Occipital lobe (tissue), 2 donors: Measurements from ENCODE around the gene ZC3H4. TPM values are rescaled to one million over a fixed set of nuclear protein-coding genes. Genes with fewer than 3 reads are reported as not detected.
A peak's percentile ranks its signal among the peaks of the same experiment; 100 is the strongest.

ENCODE experiments used
- DNase-seq: peaks from one replicate; lab custom pipeline; 2025; lab: John Stamatoyannopoulos, UW
- total RNA-seq: library from RNA; depleted of rRNA; stranded (reverse); fragments of >200 nt; gene quantifications from one replicate; pipeline ENCODE4 v1.2.3, GENCODE V29; 2014

Gene ZC3H4
- total RNA-seq, 1 donor from 2014 or later = 11.2 TPM

DNA sequence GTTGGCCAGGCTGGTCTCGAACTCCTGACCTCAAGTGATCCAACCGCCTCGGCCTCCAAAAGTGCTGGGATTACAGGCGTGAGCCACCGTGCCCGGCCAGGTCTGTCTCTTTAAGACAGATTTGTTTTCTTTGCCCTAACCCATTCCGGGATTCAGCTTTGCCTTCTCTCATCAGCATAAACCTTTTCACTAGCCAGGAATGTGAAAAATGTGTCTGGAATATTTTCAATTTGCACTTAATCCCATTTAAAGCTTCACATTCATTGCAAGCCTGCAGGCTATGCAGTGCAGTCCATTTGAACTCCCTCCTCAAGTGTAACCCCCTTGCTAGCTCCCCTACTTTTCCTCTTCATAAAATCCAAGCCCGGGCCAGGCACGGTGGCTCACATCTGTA lies 64.3 kb downstream of the ZC3H4 start:
- no peak for DNase-seq

DNA sequence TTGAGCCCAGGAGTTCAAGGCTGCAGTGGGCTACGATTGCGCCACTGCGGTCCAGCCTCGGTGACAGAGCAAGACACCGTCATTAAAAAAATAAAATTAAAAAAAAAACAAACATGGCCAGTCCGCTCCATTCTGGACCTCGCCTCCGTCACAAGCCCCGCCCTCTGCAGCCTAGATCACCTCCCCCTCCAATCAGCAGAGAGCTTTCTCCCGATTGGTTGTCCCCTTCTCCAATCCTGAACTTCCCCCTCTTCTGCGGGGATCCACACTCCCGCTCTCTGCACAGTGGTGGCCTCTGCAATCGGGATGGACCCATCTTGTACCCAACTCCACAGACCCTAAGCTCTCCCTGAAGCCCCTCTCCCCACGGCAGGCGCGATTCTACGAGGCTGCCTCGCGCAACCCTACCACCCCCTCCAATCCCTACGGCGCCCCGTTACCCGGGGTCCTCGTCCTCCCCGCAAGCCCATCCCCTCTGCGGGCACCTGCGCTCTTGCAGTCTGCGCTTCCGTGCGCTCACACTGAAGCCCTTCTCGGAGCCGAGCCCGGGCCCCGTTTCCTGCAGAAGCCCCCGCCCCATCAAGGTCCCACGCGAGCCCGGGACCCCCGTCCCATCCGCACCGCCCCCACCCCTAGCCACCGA lies 65.7 kb downstream of the ZC3H4 start:
- DNase-seq = peak; percentile 91

DNA sequence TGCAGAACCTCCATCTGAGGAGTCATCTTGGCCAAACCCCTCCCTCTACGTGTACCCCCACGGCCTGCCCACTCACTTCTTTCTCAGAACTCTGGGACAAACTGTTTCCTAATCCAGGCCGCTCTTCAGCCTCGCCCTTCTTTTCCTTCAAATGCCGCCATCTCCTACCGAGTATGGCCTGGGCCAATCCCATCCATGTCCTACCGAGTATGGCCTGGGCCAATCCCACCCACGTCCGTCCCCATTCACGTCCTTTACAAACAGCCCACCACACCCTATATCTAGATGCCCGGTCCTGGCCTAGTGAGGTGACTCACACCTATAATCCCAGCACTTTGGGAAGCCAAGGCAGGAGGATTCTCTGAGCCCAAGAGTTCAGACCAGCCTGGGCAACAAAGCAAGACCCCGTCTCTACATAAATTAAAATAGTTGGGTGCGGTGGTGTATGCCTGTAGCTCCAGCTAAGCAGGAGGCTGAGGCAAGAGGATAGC lies 66.3 kb downstream of the ZC3H4 start:
- DNase-seq = no peak

DNA sequence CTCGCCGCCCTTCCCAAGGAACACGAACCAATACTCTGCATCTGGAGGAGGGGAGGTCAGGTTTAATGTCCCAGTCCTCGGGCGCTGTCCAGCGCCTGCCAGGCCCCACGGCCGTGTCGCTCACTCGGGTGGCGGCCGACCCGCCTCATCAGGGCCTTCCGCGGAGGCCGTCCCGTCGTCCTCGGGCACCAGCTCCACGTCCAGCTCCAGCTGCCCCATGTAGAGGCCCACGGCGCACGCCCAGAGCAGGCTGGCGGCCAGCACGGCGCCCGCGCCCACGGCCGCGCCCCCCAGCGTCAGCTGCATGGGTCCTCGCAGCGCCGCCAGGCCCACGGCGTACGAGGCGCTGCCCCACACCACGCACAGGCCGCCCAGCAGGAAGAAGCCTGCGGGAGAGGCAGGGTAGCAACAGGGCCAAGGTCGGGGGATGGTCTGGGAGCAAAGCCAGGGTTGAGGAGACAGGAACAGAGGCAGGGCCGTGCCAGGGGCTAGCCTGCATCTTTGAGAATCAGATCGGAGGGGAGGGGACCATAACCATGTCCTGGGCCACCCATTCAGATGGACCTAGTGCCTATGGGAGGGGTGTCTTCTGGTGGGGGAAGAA lies 67.6 kb downstream of the ZC3H4 start:
- DNase-seq = no peak

DNA sequence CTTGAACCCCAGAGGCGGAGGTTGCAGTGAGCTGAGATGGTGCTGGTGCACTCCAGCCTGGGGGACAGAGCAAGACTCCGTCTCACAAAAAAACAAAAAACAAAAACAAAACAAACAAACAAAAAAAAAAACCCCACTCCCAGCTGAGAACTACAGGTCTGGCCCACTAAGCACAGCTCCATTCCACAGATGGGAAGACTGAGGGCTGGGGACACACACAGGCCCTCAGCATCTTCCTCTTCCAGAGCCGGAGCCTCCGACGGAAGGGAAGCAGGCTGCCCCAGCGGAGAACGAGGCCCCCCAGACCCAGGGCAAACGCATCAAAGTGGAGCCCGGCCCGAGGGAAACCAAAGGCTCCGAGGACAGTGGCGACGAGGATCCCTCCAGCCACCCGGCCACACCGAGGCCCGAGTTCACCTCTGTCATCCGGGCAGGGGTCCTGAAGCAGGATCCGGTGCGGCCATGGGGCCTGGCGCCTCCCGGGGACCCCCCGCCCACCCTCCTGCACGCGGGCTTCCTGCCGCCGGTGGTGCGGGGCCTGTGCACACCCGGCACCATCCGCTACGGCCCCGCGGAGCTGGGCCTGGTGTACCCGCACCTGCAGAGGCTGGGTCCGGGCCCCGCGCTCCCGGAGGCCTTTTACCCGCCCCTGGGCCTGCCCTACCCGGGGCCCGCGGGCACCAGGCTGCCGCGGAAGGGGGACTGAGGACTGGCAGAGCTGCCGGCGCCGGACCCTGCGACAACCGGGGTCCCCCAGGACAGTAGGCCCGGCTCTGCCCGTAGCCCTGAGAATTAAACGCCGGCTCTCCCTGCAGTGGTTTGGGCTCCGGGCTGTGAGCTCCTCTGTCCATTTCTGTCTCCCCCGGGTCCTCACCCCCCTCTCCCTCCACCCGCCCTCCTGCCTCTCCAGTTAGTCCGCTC lies 68.4 kb downstream of the ZC3H4 start:
- DNase-seq = no peak

DNA sequence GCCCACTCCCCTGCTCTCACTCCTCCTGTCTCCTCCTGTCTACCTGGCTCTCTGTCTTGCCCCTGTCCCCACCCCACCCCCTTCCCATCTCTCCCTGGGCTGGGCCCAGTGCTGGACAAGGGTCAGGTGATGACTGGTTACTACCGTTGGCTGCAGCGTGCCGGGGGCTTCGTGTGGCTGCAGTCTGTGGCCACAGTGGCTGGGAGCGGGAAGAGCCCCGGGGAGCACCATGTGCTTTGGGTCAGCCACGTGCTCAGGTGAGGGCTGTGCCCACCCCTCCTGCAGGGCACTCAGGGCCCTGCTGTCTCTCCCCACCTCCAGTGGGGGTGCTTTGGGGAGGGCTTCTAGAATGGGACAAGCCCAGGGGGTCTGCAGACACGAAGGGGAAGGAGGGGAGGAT lies 72.7 kb downstream of the ZC3H4 start:
- no peak for DNase-seq

DNA sequence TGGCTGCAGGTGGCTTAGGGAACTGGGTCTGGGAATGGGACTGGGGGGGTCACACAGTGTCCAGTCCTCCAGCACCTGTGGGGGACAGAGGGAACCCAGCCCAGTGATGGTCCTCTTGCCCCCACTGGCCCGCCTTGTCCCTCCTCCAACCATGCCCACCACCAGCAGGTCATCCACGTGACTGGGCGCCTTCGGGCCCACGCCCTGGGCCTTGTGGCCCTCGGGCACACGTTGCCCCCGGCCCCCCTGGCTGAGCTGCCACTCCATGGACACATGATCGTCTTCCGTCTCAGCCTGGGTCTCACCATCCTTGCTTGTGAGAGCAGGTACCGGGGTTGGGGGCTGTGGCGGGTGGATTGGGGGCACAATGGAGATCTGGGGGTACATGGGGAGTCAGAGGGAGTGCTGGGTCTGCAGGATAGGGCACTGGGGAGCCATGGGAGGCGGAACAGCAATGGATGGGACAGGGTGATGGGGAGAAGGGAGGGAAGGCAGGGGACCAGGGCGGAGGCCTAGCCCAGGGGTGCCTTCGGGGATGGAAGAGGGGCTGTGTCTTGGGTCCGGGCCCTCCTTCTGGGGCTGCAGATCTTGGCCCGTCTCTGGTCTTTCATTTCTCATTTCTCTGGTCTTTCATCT lies 74.2 kb downstream of the ZC3H4 start:
- DNase-seq = no peak

DNA sequence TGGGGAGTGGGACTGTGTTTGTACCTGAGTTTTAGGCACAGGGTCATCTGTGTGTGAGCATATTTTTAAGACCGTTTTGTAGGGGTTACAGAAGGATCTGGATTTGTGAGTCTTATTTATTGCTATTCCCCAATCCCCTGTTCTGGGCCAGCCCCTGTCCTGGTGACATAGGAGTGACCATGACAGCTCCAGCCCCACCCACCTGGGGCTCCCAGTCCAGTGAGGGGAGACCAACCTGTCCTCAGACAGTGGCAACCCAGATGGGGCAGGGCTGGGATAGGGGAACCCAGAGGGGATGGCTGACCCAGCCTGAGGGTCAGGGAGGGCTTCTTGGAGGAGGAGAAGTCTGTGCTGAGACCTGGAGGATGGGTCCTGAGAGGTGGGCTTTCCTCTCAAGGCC lies 75.8 kb downstream of the ZC3H4 start:
- DNase-seq = no peak

DNA sequence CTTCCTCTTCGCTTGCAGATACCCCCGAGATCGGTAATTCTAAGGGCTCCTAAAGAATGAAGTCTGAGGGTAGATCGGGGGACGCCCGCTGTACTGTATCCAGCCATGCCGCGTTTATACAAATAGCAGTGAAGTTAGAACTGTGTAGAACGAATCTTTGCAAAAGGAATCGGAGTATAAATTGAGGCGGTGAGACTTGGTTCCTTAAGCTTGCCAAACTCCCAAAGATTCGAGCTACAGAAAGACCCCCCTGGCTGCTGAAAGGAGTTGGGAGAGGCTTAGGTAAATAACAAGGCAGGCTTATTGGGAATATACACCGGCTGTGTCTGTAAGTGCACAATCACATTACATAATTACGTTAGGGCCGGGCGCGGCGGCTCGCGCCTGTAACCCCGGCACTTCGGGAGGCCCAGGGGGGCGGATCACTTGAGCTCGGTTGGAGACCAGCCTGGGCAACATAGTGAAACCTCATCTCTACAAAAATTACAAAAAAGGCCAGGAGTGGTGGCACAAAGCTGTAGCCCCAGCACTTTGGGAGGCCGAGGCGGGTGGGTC lies 77.4 kb downstream of the ZC3H4 start:
- DNase-seq = no peak

DNA sequence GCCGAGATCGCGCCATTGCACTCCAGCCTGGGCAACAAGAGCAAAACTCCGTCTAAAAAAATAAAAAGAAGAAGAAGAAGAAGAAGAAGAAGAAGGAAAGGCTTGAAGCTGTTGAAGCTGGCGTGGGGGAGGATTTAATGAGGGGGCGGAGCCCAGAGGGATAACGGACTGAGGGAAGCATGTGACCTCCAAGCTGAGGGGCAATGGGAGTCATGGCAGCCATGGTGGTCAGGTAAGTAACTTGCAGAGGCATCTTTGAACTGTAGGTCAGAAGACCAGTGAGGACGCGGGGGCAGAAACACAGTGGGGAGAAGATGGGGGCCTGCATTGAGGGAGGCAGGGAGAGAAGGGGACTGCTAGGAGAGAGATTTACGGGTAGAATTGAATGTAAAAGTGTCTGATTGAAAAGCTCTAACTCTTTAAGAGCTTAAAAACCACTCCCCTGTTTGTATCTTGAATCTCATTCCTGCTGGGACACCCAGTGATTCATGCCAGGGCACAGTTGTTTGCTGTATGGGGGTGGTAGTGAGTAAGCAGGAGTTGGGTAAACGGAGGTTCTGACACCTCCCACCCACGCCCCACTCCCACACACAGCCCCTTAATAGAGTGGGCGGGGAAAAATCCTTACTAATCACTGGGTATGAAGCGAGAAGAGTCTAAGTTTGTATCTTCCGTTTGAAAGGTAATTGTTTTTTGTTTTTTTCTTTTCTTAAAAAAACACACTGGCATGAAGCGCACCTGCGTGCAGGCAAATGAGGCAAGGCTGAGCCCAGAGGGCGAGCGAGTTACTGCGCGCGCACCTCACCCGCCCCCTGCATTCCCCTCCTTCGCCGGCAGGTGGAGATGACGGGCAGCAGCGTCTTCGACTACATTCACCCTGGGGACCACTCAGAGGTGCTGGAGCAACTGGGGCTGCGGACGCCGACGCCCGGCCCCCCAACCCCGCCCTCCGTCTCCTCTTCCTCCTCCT lies 78.2 kb downstream of the ZC3H4 start:
- DNase-seq = peak; percentile 81

DNA sequence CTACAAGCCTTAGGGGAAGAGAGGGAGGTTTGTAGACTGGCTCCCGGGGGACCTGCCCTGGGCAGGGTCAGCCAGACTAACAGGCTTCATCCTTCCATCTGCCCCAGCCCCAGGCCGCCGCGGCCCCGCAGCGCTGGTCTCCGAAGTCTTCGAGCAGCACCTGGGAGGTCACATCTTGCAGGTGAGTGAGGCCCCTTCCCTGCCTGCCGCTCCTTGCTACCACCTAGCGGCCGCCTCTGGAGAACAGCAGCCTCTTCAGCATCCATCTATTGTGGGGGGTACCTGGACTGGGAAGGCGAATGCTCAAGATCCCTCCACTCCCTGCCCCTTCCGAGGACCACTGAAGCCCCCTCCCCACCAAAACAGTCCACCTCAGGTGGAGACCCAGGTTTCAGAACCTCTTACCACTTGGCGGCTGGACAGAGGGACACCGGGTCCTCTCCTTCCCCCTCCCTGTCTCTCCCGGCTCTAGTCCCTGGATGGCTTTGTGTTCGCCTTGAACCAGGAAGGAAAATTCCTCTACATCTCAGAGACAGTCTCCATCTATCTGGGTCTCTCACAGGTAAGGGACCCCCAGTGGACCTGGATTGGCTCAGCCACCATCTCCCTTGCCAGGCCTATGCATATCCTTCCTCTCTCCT lies 81.3 kb downstream of the ZC3H4 start:
- no peak for DNase-seq

DNA sequence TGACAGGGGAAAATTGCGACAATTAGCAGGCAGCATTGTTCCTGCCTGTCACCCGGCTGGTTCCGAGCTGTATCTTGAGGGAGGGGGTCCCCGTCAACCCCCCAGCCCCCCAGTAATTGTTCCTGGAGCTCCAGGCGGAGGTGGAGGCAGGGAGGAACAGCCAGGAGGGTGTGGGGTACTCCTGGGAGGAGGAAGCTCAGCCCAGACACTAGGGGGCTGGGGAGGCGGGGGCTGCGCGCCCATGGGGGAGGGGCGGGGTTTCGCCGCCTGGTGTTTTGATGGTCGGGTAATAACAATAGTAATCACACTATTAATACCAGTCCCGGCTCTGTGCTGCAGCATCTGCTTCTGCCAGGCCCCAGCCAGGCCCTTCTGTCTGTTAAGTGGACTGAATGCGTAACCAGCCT lies 85.4 kb downstream of the ZC3H4 start:
- no peak for DNase-seq

DNA sequence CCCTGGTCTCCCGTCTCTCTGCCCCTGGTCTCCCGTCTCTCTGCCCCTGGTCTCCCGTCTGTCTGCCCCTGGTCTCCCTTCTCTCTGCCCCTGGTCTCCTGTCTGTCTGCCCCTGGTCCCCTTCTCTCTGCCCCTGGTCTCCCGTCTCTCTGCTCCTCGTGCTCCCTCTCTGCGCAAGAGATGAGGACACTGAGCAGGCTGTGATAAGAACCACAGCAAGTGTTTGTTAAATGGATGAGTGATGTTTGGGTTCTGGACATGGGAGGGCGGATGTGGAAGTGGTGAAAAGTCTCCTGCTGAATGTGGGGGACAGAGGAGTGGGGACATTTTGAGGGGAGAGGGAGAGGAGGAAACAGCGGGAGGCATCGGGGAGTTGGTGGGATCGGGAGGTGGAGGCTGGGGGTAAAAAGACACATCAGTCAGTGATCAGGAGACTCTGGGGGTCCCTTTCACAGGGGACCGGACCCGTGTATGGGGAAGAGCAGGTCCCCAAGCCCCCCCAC lies 85.9 kb downstream of the ZC3H4 start:
- no peak for DNase-seq

DNA sequence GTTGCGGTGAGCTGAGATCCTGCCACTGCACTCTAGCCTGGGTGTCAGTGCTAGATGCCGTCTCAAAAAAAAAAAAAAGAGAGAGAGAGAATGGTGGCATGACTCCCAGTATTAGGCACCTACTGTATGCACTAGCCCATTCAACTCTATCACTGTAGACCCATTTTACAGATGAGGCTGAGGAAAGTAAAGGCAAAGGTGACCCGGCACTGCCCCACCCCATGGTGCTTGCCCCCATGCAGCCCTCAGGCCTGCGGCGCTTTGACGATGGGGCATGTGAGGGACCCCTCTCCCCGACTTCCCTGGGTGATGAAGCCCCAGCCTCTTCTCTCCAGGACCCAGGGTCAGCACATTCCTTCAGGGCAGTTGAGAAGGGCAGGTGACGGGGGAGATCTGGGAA lies 86.7 kb downstream of the ZC3H4 start:
- no peak for DNase-seq

DNA sequence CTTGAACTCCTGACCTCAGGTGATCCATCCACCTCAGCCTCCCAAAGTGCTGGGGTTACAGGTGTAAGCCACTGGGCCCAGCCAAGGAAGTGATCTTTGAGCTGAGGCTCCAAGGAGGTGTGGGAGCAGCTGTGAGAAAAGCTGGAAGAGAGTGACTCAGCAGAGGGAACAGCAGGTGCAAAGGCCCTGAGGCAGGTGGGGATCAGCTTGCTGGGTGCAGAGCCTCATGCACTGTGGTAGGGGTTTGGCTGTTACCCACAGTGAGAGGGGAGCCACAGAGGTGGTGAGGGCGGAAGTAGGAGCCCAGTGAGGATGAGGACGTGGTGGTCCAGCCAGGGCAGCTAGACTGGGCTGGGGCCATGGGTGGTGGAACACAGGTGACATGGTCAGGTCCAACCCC lies 87.4 kb downstream of the ZC3H4 start:
- DNase-seq = no peak

DNA sequence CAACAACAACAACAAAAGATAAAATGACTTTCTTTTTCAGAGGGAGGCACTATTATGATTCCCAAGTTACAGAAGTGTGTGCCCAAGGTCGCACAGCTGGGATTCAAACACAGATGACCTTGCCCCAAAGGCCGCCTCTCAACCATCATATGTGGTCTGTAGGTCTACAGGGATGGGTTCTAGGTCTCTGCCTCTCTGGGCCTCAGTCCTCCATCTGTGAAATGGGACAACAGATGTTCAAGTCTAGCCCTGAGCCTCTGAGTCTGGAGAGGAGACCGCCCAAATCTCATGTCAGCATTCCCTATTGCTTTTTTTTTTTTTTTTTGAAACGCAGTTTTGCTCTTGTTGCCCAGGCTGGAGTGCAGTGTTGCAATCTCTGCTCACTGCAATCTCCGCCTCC lies 89.1 kb downstream of the ZC3H4 start:
- no peak for DNase-seq

DNA sequence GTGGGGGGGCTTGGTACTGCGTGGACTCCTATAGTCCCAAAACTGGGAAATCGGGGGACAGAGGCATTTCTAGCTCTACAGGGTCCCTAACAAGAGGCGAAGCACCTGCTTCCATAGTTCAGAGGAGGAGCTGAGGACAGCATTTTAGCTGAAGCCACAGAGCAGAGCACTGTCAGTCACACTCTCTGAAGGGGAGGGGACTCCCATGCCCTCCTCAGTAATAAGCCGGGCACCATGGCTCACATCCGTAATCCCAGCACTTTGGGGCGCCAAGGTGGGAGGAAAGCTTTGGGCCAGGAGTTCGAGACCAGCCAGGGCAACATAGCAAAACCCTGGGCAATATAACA lies 90.2 kb downstream of the ZC3H4 start:
- DNase-seq = no peak

DNA sequence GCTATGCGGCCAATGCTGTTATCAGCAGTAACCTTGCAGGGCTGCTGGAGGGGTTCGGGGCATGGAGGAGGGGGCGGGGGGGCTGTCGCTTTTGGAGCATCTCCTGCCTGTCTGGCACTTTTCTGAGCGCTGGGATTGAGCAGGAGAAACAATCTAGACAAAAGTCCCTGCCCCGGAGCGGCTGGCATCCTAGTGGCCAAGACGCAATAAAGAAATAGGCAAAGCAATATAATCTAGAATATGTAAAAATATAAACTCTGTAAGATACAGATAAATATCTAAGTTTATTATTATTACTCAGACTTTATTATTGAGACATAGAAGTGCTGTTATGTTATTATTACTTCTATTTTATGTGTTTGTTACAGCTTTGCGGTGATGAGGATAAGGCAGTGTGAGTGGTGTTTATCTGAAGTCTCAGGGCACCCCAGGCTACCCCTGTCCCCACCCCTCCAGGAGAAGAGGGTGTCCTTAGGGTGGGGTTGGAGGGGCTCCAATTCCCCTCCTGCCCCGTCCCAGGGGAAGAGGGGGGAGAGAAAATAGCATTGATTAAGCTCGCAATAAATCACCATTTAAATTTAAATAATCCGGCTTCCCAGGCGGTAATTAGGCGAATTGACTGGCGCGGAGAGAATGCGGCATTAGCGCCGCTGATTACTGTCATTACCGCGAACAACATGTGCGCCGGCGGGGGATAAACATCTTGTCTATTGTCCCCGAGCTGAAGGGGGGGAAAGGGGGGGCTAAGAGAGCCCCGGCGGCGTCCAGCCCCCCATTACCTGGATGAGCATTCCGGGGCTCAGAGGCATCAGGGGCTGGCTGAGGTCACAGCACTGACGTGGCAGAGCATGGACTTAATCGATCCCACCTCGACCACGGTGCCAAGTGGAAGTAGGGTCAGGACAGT lies 90.8 kb downstream of the ZC3H4 start:
- no peak for DNase-seq

DNA sequence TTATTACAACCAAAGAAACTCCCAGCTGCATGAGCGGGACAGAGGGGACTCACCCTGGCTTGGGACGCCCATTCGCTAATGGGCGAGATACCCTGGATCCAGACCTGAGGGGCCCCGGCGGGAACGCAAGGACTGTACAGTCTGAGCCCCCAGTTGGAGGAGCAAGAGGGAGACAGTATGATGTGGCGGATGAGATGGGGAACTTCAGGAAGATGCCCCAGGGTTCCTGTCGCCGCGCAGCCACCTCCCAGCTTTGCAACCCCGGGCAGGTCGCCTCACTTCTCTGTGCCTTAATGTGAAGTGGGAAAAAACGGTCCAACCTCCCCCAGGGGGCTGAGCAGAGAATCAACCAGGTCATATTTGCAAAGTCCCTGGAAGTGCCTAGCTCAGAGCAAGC lies 91.4 kb downstream of the ZC3H4 start:
- DNase-seq = no peak
